Mammary epithelial cell (primary cell): ENCODE data around the gene SBDS.

Experiments used
- EZH2 ChIP-seq: IDR thresholded peaks from 2 replicates; pipeline ENCODE4 v1.6.1; 2012; ENCODE audit warnings: low read length, inconsistent platforms, borderline replicate concordance
- TF ChIP-seq, protein P1 (sequence below), 2 donors: IDR thresholded peaks in 1 of 2; conservative IDR thresholded peaks in 1 of 2; 2 replicates each; pipeline ENCODE4 v1.5.1; 2011 to 2012; ENCODE audit warnings: inconsistent platforms in 2 of 2, low read length in 2 of 2, mild to moderate bottlenecking in 2 of 2, control low read depth in 1 of 2, low read depth in 1 of 2; ENCODE audit not compliant: insufficient read depth in 1 of 2; ENCODE audit errors: extremely low read depth in 1 of 2

DNA sequence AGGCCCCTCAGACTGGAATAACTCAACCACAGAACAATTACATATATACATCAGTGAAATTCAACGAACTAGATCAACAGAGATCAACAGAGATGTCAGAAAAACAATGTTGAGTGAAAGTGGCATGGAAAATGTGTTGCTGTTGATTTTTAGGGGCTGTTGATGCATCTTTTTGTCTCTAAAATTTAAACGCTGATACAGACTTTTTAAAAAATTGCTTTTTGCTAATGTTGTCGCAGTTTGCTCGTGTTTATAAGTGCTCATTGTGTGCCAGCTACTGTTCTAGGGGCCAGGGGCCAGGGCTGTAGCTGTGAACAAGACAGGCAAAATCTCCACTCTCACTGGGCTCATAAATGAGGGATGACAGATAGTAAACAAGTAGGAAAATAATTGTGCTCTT, 56.1 kb downstream of the SBDS start:
- TF ChIP-seq, protein P1, sequence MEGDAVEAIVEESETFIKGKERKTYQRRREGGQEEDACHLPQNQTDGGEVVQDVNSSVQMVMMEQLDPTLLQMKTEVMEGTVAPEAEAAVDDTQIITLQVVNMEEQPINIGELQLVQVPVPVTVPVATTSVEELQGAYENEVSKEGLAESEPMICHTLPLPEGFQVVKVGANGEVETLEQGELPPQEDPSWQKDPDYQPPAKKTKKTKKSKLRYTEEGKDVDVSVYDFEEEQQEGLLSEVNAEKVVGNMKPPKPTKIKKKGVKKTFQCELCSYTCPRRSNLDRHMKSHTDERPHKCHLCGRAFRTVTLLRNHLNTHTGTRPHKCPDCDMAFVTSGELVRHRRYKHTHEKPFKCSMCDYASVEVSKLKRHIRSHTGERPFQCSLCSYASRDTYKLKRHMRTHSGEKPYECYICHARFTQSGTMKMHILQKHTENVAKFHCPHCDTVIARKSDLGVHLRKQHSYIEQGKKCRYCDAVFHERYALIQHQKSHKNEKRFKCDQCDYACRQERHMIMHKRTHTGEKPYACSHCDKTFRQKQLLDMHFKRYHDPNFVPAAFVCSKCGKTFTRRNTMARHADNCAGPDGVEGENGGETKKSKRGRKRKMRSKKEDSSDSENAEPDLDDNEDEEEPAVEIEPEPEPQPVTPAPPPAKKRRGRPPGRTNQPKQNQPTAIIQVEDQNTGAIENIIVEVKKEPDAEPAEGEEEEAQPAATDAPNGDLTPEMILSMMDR (conservative IDR thresholded peaks at IDR 0.05 in 1 of 2, IDR thresholded peaks at IDR 0.05 in 1 of 2; ENCODE audit: extremely low read depth in 1 of 2, insufficient read depth in 1 of 2, low read depth in 1 of 2, low read length in 2 of 2): no peak
- no peak for TF ChIP-seq EZH2
